Neural progenitor cell (in vitro differentiated cells): ENCODE measurements around the gene AKAP9.

Source experiments
- EZH2 ChIP-seq: fragments of 200-600 bp; sonication (generic); IDR thresholded peaks from 2 replicates; pipeline ENCODE4 v1.6.1; 2017; ENCODE audit warnings: antibody characterized with exemption, mild to moderate bottlenecking, moderate library complexity
- EZH2phosphoT487 ChIP-seq: fragments of 200-600 bp; sonication (generic); IDR thresholded peaks from 2 replicates; pipeline ENCODE4 v1.6.1; 2017; ENCODE audit warnings: antibody characterized with exemption
- TF ChIP-seq, protein P1 (sequence below): fragments of 200-600 bp; sonication (generic); IDR thresholded peaks from 2 replicates; pipeline ENCODE4 v1.5.1; 2017; ENCODE audit warnings: antibody characterized with exemption, mild to moderate bottlenecking

DNA sequence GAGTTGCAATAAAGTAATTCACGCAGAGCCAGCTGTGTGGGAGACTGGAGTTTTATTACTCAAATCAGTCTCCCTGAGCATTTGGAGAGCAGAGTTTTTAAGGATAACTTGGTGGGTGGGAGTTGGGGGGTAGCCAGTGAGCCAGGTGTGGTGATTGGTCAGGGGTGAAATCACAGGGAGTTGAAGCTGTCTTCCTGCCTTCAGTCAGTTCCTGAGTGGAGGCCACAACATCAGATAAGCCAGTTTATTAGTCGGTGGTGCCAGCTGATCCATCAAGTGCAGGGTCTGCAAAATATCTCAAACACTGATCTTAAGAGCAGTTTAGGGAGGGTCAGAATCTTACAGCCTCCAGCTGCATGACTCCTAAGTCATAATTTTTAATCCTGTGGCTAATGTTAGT lies 196.9 kb downstream of the AKAP9 start:
- TF ChIP-seq, protein P1, sequence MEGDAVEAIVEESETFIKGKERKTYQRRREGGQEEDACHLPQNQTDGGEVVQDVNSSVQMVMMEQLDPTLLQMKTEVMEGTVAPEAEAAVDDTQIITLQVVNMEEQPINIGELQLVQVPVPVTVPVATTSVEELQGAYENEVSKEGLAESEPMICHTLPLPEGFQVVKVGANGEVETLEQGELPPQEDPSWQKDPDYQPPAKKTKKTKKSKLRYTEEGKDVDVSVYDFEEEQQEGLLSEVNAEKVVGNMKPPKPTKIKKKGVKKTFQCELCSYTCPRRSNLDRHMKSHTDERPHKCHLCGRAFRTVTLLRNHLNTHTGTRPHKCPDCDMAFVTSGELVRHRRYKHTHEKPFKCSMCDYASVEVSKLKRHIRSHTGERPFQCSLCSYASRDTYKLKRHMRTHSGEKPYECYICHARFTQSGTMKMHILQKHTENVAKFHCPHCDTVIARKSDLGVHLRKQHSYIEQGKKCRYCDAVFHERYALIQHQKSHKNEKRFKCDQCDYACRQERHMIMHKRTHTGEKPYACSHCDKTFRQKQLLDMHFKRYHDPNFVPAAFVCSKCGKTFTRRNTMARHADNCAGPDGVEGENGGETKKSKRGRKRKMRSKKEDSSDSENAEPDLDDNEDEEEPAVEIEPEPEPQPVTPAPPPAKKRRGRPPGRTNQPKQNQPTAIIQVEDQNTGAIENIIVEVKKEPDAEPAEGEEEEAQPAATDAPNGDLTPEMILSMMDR = no peak
- TF ChIP-seq EZH2phosphoT487 = no peak
- TF ChIP-seq EZH2 = no peak
